Astrocyte (in vitro differentiated cells and primary cell): Measurements from ENCODE around the gene PCGF2. TPM values are rescaled to one million over a fixed set of nuclear protein-coding genes. Genes with fewer than 3 reads are reported as not detected.
"Not testable (repeated sequence)": the region's sequence is repeated elsewhere in the genome, so short reads cannot be mapped to it uniquely, and the experiment has no call there.

Experiments
- DNase-seq: peaks from one replicate; pipeline ENCODE4 v3.0.0-alpha.2; 2010; ENCODE audit warnings: low read depth
- FAIRE-seq: peaks from 2 replicates; lab custom pipeline; 2011; peaks lifted over from hg19 to GRCh38; lab: Jason Lieb, UNC
- H2AFZ ChIP-seq: 2 replicates; pipeline ENCODE4 v1.6.0; 2012; ENCODE audit warnings: low read depth, low read length, inconsistent platforms
- H3K27ac ChIP-seq: 2 replicates; pipeline ENCODE4 v1.5.1; 2011; ENCODE audit warnings: low read depth, low read length, inconsistent platforms
- H3K27me3 ChIP-seq: 2 replicates; pipeline ENCODE4 v1.6.0; 2011; ENCODE audit warnings: low read length, inconsistent platforms; ENCODE audit not compliant: insufficient read depth
- H3K36me3 ChIP-seq: 2 replicates; pipeline ENCODE4 v1.5.1; 2011; ENCODE audit warnings: low read length, inconsistent platforms; ENCODE audit not compliant: insufficient read depth
- H3K4me1 ChIP-seq: 2 replicates; pipeline ENCODE4 v1.5.1; 2011; ENCODE audit warnings: low read length, inconsistent platforms; ENCODE audit not compliant: insufficient read depth
- H3K4me2 ChIP-seq: 2 replicates; pipeline ENCODE4 v1.6.0; 2012; ENCODE audit warnings: low read length, inconsistent platforms
- H3K4me3 ChIP-seq: 2 replicates; pipeline ENCODE4 v1.5.1; 2011; ENCODE audit warnings: low read depth, mild to moderate bottlenecking, low read length, inconsistent platforms; ENCODE audit not compliant: insufficient read depth
- H3K79me2 ChIP-seq: 2 replicates; pipeline ENCODE4 v1.6.0; 2012; ENCODE audit warnings: mild to moderate bottlenecking, low read length, inconsistent platforms; ENCODE audit not compliant: insufficient read depth
- H3K9ac ChIP-seq: 2 replicates; pipeline ENCODE4 v1.6.0; 2012; ENCODE audit warnings: mild to moderate bottlenecking, low read length, inconsistent platforms
- H3K9me3 ChIP-seq: 2 replicates; pipeline ENCODE4 v1.5.1; 2012; ENCODE audit warnings: low read depth, mild to moderate bottlenecking, low read length, inconsistent platforms; ENCODE audit not compliant: insufficient read depth
- H4K20me1 ChIP-seq: 2 replicates; pipeline ENCODE4 v1.6.0; 2012; ENCODE audit warnings: low read length, inconsistent platforms; ENCODE audit not compliant: insufficient read depth
- H3K27ac Mint-ChIP-seq: one replicate; pipeline ENCODE4 v1.8.0; 2021; ENCODE audit warnings: mild to moderate bottlenecking, mixed read lengths; ENCODE audit not compliant: unreplicated experiment
- H3K27me3 Mint-ChIP-seq: one replicate; pipeline ENCODE4 v1.8.0; 2021; ENCODE audit warnings: low read depth, mixed read lengths; ENCODE audit not compliant: unreplicated experiment
- H3K36me3 Mint-ChIP-seq: one replicate; pipeline ENCODE4 v1.8.0; 2021; ENCODE audit warnings: low read depth, mixed read lengths; ENCODE audit not compliant: unreplicated experiment
- H3K4me1 Mint-ChIP-seq: one replicate; pipeline ENCODE4 v1.8.0; 2021; ENCODE audit warnings: low read depth, mixed read lengths; ENCODE audit not compliant: unreplicated experiment
- H3K4me3 Mint-ChIP-seq: one replicate; pipeline ENCODE4 v1.8.0; 2021; ENCODE audit warnings: mild to moderate bottlenecking, moderate library complexity, mixed read lengths; ENCODE audit not compliant: unreplicated experiment
- H3K9me3 Mint-ChIP-seq: one replicate; pipeline ENCODE4 v1.8.0; 2021; ENCODE audit warnings: mild to moderate bottlenecking, mixed read lengths; ENCODE audit not compliant: unreplicated experiment
- CTCF ChIP-seq: IDR thresholded peaks from 2 replicates; pipeline ENCODE4 v1.5.1; 2011; ENCODE audit warnings: low read depth, mild to moderate bottlenecking, inconsistent platforms, low read length, moderate library complexity; ENCODE audit not compliant: insufficient read depth
- EZH2 ChIP-seq: IDR thresholded peaks from 2 replicates; pipeline ENCODE4 v1.6.1; 2012; ENCODE audit warnings: mild to moderate bottlenecking, low read length, inconsistent platforms; ENCODE audit not compliant: insufficient read depth
- total RNA-seq: library from RNA; stranded (reverse); gene quantifications from 2 replicates; pipeline ENCODE4 v1.2.1, GENCODE V29; 2021

PCGF2 gene
- total RNA-seq, 1 donor from 2014 or later: 73.7 TPM

DNA sequence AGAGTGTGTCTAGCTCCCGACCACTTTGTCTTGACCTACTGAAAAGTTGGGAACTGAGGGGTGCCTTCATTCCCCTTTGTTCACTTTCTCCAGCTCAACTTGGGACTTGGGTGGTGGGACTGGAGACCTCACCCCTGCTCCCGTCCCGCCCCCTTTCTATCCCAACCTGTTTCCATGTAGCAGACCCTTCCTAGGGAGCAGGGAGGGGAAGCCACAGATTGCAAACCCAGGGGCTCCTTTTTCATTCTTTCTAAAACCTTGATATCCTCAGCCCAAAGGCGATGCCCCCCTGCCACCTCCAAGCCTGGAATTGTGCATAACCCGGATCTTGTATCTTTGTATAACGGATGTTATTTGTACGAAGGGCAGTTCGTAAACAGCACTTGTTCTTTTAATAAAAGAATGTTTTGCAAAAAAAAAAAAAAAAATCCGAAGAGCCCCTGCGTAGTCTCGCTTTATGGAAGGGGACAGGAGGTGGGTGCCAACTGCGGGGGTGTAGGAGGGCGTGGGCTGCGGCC lies 18.7 kb downstream of the PCGF2 start:
- Mint-ChIP-seq H3K27ac (peak overlapping the region; percentile 69), H3K4me1 (peaks cover 15% of the 10 kb centered on the region), H3K27me3 (no peaks in the 10 kb centered on the region), H3K9me3 (no peaks in the 10 kb centered on the region), H3K4me3 (peak overlapping the region; percentile 75), H3K36me3 (peaks cover 19% of the 10 kb centered on the region)
- Histone ChIP-seq H4K20me1 (peaks cover 36% of the 10 kb centered on the region), H3K4me3 (peak overlapping the region; percentile 67), H3K27me3 (no peaks in the 10 kb centered on the region), H3K4me1 (peaks cover 16% of the 10 kb centered on the region), H3K4me2 (peak overlapping the region; percentile 97), H2AFZ (peak overlapping the region; percentile 96), H3K9ac (peak overlapping the region; percentile 76), H3K27ac (no peak overlapping the region), H3K9me3 (no peaks in the 10 kb centered on the region), H3K79me2 (no peaks in the 10 kb centered on the region), H3K36me3 (peaks cover 1% of the 10 kb centered on the region)
- no peak for DNase-seq
- no peak for FAIRE-seq
- no peak for TF ChIP-seq CTCF
- no peak for TF ChIP-seq EZH2

DNA sequence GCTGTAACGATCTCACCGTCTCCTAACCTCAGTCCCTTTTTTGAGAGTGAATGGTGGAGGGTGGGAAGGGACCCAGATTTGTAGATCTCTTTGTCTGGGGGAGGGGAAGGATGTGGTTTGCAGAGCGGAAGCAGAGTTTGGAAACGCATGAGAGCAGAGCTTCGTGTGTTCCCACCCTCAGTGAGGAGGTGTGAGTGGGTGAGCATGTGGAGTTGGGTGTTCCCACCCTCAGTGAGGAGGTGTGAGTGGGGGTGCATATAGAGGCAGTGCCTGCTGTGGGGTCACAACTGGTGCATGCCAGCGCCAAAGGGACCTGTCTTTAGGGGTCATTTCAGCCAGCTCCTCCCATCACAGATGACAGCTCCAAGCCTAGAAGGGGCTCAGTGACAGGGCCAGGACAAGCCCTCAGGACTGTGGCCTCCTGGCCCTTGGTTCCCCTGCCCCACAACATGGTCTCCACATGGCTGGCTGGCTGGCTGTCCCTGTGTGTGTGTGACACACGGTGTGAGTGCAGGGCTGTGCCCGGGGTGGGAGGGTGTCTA lies 19.8 kb downstream of the PCGF2 start:
- Histone ChIP-seq H3K9ac (no peak overlapping the region), H3K4me3 (no peak overlapping the region), H2AFZ (no peak overlapping the region), H3K79me2 (no peaks in the 10 kb centered on the region), H3K4me1 (peaks cover 16% of the 10 kb centered on the region), H3K4me2 (no peak overlapping the region), H3K36me3 (no peaks in the 10 kb centered on the region), H3K9me3 (no peaks in the 10 kb centered on the region), H3K27ac (no peak overlapping the region), H4K20me1 (peaks cover 26% of the 10 kb centered on the region), H3K27me3 (no peaks in the 10 kb centered on the region)
- Mint-ChIP-seq H3K27ac (peak overlapping the region; percentile 18), H3K4me3 (peak overlapping the region; percentile 75), H3K4me1 (peaks cover 15% of the 10 kb centered on the region), H3K27me3 (no peaks in the 10 kb centered on the region), H3K9me3 (no peaks in the 10 kb centered on the region), H3K36me3 (peaks cover 13% of the 10 kb centered on the region)
- no peak for FAIRE-seq
- DNase-seq: no peak
- no peak for TF ChIP-seq CTCF
- no peak for TF ChIP-seq EZH2

GRCh38 chr17:38727736-38728135 lies 20.4 kb downstream of the PCGF2 start:
- Histone ChIP-seq H3K9ac (no peak overlapping the region), H3K4me2 (no peak overlapping the region), H3K79me2 (no peaks in the 10 kb centered on the region), H3K9me3 (no peaks in the 10 kb centered on the region), H3K36me3 (no peaks in the 10 kb centered on the region), H3K4me1 (peaks cover 16% of the 10 kb centered on the region), H4K20me1 (peaks cover 20% of the 10 kb centered on the region), H3K27ac (no peak overlapping the region), H2AFZ (no peak overlapping the region), H3K4me3 (no peak overlapping the region), H3K27me3 (no peaks in the 10 kb centered on the region)
- peaks cover 10% of the 10 kb centered on the region for H3K36me3 Mint-ChIP-seq
- no peak overlapping the region for H3K27ac Mint-ChIP-seq
- H3K27me3 Mint-ChIP-seq: peaks cover 2% of the 10 kb centered on the region
- TF ChIP-seq CTCF (no peak), EZH2 (no peak)
- no peaks in the 10 kb centered on the region for H3K9me3 Mint-ChIP-seq
- H3K4me3 Mint-ChIP-seq: no peak overlapping the region
- peaks cover 15% of the 10 kb centered on the region for H3K4me1 Mint-ChIP-seq
- no peak for DNase-seq
- no peak for FAIRE-seq

- H3K79me2 ChIP-seq, H4K20me1 ChIP-seq, H3K36me3 ChIP-seq, H3K4me3 Mint-ChIP-seq, H3K27me3 Mint-ChIP-seq, H3K36me3 Mint-ChIP-seq, H3K9ac ChIP-seq, H3K27me3 ChIP-seq, H3K4me3 ChIP-seq, H2AFZ ChIP-seq, H3K9me3 ChIP-seq, H3K9me3 Mint-ChIP-seq, DNase-seq, H3K27ac ChIP-seq, H3K27ac Mint-ChIP-seq, H3K4me2 ChIP-seq, FAIRE-seq: not testable (repeated sequence)
- peaks cover 14% of the 10 kb centered on the region for H3K4me1 ChIP-seq
- peaks cover 10% of the 10 kb centered on the region for H3K4me1 Mint-ChIP-seq
Measured at GRCh38 chr17:38726145-38726544, 22.0 kb downstream of the PCGF2 start.
